HUES64 (cell line): Measurements from ENCODE around the gene TMA16.

ENCODE experiments used
- H3K27ac ChIP-seq: 2 replicates; pipeline ENCODE4 v1.7.0; 2013; ENCODE audit warnings: low read depth, low read length, inconsistent platforms
- H3K27me3 ChIP-seq: 2 replicates; pipeline ENCODE4 v1.6.1; 2013; ENCODE audit warnings: mild to moderate bottlenecking, low read length; ENCODE audit not compliant: insufficient read depth
- H3K36me3 ChIP-seq: 2 replicates; pipeline ENCODE4 v1.6.1; 2013; ENCODE audit warnings: mild to moderate bottlenecking, low read length; ENCODE audit not compliant: insufficient read depth
- H3K4me1 ChIP-seq: 2 replicates; pipeline ENCODE4 v1.6.1; 2013; ENCODE audit warnings: mild to moderate bottlenecking, low read length, moderate library complexity; ENCODE audit not compliant: insufficient read depth
- H3K4me3 ChIP-seq: 2 replicates; pipeline ENCODE4 v1.5.1; 2013; ENCODE audit warnings: mild to moderate bottlenecking, low read length, moderate library complexity
- H3K9ac ChIP-seq: 2 replicates; pipeline ENCODE4 v1.6.1; 2013; ENCODE audit warnings: mild to moderate bottlenecking, low read depth, low read length
- H3K9me3 ChIP-seq: 2 replicates; pipeline ENCODE4 v1.6.1; 2013; ENCODE audit warnings: low read depth, low read length; ENCODE audit not compliant: insufficient read depth
- whole genome bisulfite sequencing: fragments of 150-250, 120-280 bp; methylation state at CpG from one replicate; pipeline ENCODE4 v1.1.7; 2013; ENCODE audit warnings: missing lambda C conversion rate; 5-methylcytosine and 5-hydroxymethylcytosine counted together

Gene TMA16

DNA sequence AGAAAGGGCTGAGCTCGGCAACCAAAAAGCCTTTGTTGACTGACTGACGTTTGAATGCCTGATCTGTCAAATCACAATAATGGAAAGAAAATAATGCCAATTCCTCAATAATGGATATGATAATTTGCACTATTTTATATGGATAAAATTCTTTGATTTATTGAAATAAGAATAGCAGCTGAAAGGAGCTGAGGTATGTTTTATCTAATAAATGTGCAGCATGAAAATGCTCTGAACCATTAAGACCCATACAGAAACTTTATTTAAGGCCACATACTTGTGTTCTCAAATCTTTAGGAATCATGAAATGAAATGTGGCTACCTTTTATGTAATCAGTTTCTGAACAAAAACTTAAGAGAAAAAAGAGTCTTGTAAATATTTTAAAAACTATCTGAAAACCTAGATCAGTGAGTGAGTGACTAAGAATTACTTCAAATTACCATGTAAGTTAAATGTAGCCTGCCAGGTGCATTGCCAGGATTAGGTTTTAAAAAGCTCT is 69.8 kb downstream of the TMA16 start:
- H3K27ac ChIP-seq = no peak overlapping the region
- no peak overlapping the region for H3K4me3 ChIP-seq
- H3K36me3 ChIP-seq = no peaks in the 10 kb centered on the region
- whole genome bisulfite sequencing = 100% methylated on average over 2 of the region's 2 CpGs
- H3K9ac ChIP-seq = no peak overlapping the region
- no peaks in the 10 kb centered on the region for H3K27me3 ChIP-seq
- H3K9me3 ChIP-seq = peaks cover 6% of the 10 kb centered on the region; the same call in 1 of the 2 replicates
- peaks cover 25% of the 10 kb centered on the region for H3K4me1 ChIP-seq

DNA sequence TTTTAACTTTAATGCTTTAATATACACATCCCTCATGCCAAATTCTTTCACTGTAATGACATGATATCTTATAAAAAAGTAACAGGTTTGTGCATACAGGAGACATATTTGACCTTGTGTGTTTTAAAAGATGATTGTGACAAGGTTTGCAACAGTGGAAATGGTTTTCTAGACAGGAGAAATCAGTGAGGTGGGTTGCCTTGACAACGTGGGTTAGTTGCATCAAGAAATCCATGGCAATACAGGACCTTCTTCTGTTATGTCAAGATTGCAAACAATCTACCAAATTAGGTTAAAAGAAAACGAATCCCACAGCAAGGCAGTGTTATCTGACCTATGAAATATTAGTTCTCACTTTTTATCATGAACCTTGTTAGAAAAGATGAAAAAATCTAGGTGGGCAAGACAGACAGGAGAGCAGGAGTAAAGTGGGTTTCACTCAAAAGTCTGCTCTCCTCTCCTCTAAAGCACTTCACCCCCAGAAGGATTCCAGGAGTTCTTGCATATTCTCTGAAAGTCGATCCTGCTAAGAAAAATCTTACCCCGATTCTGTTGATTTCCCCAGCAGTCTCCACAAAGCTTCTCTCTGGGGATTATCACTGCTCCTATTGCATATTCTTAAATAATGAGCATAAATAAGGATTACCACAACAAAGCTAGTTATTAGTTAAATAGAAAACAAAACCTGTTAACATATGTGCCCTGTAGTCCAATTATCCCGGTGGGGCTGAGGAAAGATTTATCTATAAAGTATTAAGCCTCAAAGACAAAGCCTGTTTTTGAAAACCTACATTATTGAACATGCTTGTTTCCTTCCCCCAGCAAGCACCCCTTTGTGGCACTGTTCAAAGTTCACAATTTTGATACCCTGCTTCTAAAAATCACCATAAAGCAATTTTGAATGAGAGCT is 71.0 kb downstream of the TMA16 start:
- no peaks in the 10 kb centered on the region for H3K36me3 ChIP-seq
- peaks cover 5% of the 10 kb centered on the region; the same call in 1 of the 2 replicates for H3K9me3 ChIP-seq
- peaks cover 25% of the 10 kb centered on the region for H3K4me1 ChIP-seq
- peak overlapping the region; percentile 64; the same call in 1 of the 2 replicates for H3K27ac ChIP-seq
- WGBS = 40% methylated on average over 4 of the region's 5 CpGs
- no peak overlapping the region for H3K4me3 ChIP-seq
- H3K9ac ChIP-seq = no peak overlapping the region
- H3K27me3 ChIP-seq = no peaks in the 10 kb centered on the region

DNA sequence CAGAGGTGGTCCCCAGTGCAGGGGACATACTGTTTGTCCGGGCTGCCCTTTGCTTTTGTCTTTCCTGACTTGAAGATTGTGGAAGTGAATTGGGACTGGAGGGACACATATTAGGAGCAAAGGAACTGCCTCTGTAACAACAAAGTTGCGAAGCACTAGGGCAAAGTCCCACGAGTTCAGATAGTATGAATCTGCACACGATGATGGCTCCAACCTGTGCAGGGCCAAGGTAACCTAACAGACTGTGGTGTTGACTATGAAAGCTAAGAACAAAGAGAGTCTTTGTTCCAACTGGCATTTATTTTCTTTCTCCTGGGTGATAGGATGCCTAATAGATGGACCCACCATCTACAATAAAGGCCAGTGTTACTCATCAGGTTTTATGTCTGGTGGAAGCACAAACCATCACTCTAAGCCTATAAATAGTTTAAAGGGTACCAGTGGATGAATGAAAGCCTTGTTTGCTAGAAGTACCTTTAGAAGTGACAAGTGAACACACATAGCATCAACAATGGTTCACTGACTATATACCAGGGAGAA is 71.8 kb downstream of the TMA16 start:
- 93% methylated on average over 4 of the region's 4 CpGs for WGBS
- Histone ChIP-seq H3K4me3 (no peak overlapping the region), H3K36me3 (no peaks in the 10 kb centered on the region), H3K27me3 (no peaks in the 10 kb centered on the region), H3K4me1 (peaks cover 25% of the 10 kb centered on the region), H3K9ac (no peak overlapping the region), H3K9me3 (no peaks in the 10 kb centered on the region), H3K27ac (no peak overlapping the region; the same call in 1 of the 2 replicates)

DNA sequence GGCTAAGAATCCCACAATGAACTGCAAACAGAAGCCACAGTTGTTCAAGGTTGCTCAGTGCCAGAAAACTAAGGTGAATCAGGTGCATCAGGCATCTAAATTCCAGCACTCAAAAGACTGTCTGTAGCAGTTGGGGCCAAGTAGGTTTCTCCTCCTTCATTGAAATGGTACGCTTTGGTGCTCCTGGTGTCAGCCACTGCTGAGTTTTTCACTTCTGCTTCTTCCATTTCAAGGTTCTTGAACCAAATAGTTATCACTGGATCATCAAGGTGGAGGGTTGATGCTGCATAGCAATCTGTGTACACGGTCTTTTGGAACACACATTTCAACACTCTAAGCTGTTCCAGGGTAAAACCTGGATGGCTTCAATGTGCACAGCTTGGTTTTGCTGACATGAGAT is 74.4 kb downstream of the TMA16 start:
- Histone ChIP-seq H3K36me3 (no peaks in the 10 kb centered on the region), H3K27ac (no peak overlapping the region), H3K27me3 (no peaks in the 10 kb centered on the region), H3K9me3 (no peaks in the 10 kb centered on the region), H3K9ac (no peak overlapping the region), H3K4me3 (no peak overlapping the region), H3K4me1 (peaks cover 25% of the 10 kb centered on the region)
- 96% methylated on average over 2 of the region's 2 CpGs for WGBS
